Measurements from ENCODE around the gene LY86. TPM values are rescaled to one million over a fixed set of nuclear protein-coding genes. Genes with fewer than 3 reads are reported as not detected.
"Not testable (repeated sequence)": the region's sequence is repeated elsewhere in the genome, so short reads cannot be mapped to it uniquely, and the experiment has no call there.

LY86 gene
- total RNA-seq, 4 donors from 2014 or later, result 0.88 to 2.1 (median 1.6) TPM; not detected in 1

DNA sequence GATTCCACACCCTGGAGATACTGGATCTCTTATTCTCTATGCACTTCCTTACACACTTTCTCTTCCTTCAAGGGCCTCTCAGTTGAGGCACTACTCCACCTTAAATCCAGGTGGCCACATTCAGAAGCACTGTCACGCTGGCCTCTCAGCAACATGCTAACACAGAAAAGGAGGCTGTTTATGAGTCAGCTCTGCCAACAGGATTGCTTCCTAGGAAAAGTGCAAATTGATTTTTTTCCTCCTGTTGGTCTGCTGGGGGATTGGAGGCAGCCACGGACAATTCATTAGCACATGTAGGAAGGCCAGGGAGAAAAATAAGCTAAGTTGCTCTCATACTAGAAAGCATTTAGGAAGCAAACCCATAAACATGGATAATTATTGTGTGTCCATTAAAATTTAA is 20.9 kb downstream of the LY86 start:
- DNase-seq (ENCODE audit: low spot score in 2 of 2), result no peak
- TF ChIP-seq POLR2A (IDR thresholded peaks at IDR 0.05), result no peak
- TF ChIP-seq, protein P1, sequence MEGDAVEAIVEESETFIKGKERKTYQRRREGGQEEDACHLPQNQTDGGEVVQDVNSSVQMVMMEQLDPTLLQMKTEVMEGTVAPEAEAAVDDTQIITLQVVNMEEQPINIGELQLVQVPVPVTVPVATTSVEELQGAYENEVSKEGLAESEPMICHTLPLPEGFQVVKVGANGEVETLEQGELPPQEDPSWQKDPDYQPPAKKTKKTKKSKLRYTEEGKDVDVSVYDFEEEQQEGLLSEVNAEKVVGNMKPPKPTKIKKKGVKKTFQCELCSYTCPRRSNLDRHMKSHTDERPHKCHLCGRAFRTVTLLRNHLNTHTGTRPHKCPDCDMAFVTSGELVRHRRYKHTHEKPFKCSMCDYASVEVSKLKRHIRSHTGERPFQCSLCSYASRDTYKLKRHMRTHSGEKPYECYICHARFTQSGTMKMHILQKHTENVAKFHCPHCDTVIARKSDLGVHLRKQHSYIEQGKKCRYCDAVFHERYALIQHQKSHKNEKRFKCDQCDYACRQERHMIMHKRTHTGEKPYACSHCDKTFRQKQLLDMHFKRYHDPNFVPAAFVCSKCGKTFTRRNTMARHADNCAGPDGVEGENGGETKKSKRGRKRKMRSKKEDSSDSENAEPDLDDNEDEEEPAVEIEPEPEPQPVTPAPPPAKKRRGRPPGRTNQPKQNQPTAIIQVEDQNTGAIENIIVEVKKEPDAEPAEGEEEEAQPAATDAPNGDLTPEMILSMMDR (IDR thresholded peaks at IDR 0.05), result no peak
- 74 to 82% methylated on average over 2 of the region's 2 CpGs for WGBS, 2 donors
- H3K4me3 ChIP-seq (ENCODE audit: low read depth, poor library complexity, severe bottlenecking), result no peak overlapping the region
- intact Hi-C loops (cut with DNase I; ENCODE audit: low total_unique reads), result no loop called here

- WGBS, 2 donors, result 85 to 90% methylated on average over 10 of the region's 10 CpGs
- DNase-seq (ENCODE audit: low spot score in 2 of 2), result no peak
- no peak for TF ChIP-seq POLR2A (IDR thresholded peaks at IDR 0.05)
- TF ChIP-seq, protein P1 (IDR thresholded peaks at IDR 0.05), result no peak
- intact Hi-C loops (cut with DNase I; ENCODE audit: low total_unique reads), result no loop called here
- H3K4me3 ChIP-seq (ENCODE audit: low read depth, poor library complexity, severe bottlenecking), result no peak overlapping the region
These were observed 21.6 kb downstream of the LY86 start for GRCh38 chr6:6610031-6610591.

- no peak overlapping the region for H3K4me3 ChIP-seq (ENCODE audit: low read depth, poor library complexity, severe bottlenecking)
- intact Hi-C loops (cut with DNase I; ENCODE audit: low total_unique reads), result no loop called here
- DNase-seq (ENCODE audit: low spot score in 2 of 2), result no peak
- TF ChIP-seq, protein P1 (IDR thresholded peaks at IDR 0.05), result no peak
- TF ChIP-seq POLR2A (IDR thresholded peaks at IDR 0.05), result no peak
- WGBS, 2 donors, result 87 to 96% methylated on average over 12 of the region's 12 CpGs
These were observed 23.0 kb downstream of the LY86 start for GRCh38 chr6:6611486-6611885.

DNA sequence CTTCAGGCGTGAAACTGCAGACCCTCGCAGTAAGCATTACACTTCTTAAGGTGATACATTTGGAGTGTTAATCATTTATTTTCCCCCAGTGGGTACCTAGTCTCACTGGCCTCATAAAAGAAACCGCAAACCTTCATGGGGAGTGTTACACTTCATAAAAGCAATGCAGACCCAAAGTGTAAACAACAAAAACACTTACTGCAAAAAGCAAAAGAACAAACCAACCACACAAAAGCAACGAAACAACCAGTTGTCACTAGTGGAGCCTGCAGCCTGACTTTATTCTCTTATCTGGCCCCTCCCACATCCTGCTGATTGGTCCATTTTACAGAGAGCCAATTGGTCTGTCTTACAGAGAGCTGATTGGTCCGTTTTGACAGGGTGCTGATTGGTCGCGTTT is 23.8 kb downstream of the LY86 start:
- H3K4me3 ChIP-seq (ENCODE audit: low read depth, poor library complexity, severe bottlenecking), result no peak overlapping the region
- 93 to 99% methylated on average over 7 of the region's 7 CpGs for WGBS, 2 donors
- DNase-seq (ENCODE audit: low spot score in 2 of 2), result no peak
- no peak for TF ChIP-seq POLR2A (IDR thresholded peaks at IDR 0.05)
- TF ChIP-seq, protein P1 (IDR thresholded peaks at IDR 0.05), result no peak
- intact Hi-C loops (cut with DNase I; ENCODE audit: low total_unique reads), result no loop called here

GRCh38 chr6:6613103-6613718 is 24.7 kb downstream of the LY86 start:
- 96 to 98% methylated on average over 24 to 34 of the region's 43 CpGs for WGBS, 2 donors
- DNase-seq (ENCODE audit: low spot score in 2 of 2); H3K4me3 ChIP-seq (ENCODE audit: low read depth, poor library complexity, severe bottlenecking); intact Hi-C loops (cut with DNase I; ENCODE audit: low total_unique reads): not testable (repeated sequence)

DNA sequence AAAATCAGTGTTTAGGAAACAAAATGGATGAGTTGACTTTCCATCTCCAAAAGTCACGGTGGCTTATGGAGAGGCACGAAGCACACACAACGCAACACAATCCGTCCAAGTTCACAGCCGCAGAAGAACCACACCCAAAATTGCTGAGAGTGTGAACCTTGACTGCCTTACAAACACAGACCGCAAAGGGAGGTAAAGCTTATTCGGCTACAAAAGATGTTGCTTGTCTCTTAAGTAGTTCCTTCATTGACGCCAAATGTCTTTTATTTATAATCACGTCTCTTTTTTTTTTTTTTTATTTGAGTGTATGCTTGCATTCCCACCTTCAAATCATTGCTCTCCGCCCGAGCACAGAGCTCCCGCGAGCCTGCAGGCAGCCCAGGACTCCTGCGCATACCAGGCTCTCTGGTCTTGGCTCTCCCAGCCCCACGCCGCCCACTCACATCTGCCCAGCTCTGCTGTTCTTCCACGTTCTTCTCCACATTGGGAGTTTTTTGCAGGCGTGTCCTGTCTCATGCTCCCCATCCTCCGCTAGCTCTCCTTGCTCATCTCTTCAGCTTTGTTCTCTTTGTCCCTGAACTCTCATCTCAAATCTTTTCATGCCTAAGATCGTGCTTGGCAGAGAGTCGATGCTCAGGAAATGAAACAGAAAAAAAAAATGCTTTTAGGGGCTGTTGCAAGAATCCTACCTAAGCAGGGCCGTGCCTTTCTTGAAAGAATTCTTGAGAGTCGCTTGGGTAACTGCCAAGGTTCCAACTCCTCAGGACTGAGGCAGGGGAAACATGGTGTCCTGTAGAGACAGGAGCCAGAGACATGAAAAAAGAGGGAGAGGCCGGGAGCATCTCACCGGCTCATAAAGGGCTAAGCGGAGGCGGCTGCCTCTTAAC is 25.8 kb downstream of the LY86 start:
- no peak for DNase-seq (ENCODE audit: low spot score in 2 of 2)
- TF ChIP-seq POLR2A (IDR thresholded peaks at IDR 0.05), result no peak
- TF ChIP-seq, protein P1 (IDR thresholded peaks at IDR 0.05), result no peak
- no peak overlapping the region for H3K4me3 ChIP-seq (ENCODE audit: low read depth, poor library complexity, severe bottlenecking)
- WGBS, 2 donors, result 43 to 51% methylated on average over 27 of the region's 27 CpGs
- intact Hi-C loops (cut with DNase I; ENCODE audit: low total_unique reads), result no loop called here
